Hematopoietic multipotent progenitor cell treated with erythropoietin and hydrocortisone succinate and interleukin-3 and kit ligand, for 8 days (in vitro differentiated cells): ENCODE data around the gene BAD.
A peak's percentile ranks its signal among the peaks of the same experiment; 100 is the strongest.

Experiments used
- DNase-seq: peaks from one replicate; pipeline ENCODE4 v3.0.0-alpha.2; 2015

Gene BAD

DNA sequence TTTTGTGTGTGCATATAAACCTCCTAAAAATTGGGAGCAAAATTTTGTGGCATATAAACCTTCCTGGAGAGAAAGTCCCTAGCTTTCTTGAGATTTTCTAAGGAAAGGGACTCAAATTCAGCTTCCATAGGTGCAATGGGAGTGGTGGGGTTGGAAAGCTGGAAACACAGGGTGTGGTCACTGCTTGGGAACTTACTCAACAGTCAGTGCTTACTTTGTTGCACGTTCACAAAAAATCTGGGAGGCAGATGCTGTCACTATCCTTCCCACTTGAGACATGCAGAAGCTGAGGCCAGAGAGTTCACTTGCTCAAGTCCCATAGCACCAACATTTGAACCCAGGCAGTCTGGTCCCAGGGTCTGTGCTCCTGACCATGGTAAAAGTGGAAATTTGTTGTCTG, 11.8 kb upstream of the BAD start:
- no peak for DNase-seq

DNA sequence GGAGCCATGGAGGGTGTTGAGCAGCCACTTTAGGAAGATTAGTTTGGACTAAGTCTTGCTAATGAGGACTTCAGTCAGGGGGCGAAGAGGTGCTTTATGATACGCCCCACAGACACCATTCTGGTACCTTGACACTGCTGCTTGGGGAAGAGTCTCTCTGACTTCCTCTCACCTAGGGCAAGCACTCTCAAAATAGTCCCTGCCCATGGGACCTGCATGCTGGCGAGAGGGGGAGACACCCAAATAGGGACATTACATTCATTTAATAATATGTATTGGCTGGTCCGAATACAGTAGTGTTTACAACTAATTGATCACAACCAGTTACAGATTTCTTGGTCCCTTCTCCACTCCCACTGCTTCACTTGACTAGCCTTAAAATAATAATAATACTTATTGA, 11.3 kb upstream of the BAD start:
- DNase-seq = no peak

DNA sequence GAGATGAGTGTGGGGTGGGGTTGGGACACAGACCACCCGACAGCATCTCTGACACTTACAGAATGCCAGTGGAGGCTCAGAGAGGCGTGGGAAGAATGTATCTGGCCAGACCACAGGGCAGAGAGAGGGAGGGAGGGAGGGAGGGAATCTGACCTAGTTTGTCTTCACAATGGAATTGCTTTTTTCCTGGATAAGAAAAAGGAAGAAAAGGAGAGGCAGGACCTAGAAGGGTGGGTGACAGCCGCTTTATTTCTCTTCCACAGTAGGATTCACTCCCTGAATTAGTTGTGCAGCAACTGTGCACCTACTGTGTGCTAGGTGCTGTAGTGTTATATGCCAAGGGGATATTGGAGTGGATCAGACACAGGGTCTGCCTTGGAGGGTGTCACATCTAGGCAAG, 10.3 kb upstream of the BAD start:
- DNase-seq = no peak

DNA sequence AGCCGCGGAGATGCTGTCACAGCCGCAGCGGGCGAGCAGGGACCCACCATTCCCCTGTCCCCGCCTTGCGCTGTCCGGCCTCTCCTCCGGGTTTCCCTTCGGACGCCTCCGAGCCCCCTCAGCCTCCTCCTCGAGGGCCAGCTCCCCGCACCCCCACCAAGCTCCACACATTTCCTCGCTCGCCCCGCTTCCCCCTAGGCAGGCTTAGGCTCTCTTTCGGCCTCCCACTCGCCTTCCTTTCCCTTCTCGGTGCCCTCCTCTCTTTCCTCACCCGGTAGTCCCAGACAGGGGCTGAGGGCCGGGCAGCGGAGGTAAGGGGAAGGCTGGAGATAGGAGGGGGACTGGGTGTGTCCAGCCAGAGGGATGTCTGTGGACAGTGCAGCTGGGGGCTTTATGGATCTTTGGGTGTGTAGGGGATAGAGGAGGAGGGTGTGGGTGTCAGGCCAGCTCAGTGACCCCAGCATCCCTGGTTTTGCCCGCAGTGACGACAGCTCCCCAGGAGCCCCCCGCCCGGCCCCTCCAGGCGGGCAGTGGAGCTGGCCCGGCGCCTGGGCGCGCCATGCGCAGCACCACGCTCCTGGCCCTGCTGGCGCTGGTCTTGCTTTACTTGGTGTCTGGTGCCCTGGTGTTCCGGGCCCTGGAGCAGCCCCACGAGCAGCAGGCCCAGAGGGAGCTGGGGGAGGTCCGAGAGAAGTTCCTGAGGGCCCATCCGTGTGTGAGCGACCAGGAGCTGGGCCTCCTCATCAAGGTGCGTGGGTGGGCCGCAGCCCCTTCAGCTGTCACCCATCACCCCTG, 8.2 kb upstream of the BAD start:
- no peak for DNase-seq

DNA sequence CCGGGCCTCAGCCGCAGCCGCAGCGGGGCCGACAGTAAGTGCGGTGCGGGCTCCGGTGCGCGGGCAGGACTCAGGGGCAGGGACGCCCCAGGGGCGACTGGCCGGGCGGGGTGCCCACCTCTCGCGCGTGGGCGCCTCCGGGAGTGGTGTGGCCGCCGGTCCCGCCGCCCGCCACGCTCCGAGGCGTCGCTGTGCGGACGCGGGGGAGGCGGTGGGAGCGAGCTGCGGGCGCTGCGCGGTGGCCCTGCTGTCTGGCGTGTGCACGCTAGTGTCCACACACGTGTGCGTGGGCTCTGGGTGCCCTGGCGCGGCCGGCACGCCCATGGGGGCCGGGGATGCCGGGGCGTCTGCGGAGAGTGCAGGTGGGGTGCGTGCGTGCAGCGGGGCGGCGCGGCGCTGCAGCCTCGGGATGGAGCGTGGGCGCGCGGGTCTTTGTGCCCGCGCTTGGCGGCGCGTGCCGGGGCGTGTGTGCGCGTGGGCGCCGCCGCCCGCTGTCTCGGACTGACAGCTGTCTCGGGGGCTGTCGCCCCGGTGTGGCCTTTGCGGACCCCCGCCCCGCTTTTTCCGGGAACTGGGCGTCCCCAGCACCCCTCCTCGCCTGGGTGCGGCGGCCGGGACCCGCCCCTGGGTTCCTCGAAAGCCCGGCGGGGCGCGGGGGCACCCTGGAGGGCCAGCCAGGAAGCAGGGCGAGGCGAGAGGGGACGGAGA, 7.4 kb upstream of the BAD start:
- DNase-seq = no peak

DNA sequence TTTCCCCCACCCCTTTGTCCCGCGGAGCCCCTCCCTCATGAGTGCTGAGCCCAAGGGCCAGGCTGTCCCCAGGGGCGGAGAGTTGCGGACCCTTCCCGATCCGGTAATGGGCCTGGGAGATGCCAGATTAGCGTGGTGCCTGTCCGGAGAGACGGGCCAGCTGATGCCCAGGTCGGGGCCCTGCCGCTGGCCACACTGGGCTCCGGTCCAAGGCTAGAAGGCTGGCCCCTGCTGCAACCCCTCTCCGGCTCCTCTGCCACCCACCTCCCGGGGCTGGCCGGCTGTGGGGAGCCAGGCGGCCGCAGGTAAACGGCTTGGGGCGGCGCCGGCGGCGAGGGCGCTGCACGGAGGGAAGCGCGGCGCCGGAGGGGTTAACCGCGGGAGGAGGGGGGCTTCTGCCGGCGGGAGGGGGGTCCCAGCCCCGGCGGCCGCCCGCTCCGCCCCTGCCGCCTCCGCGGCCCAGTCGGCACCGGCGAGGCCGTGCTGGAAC, 6.8 kb upstream of the BAD start, which contains the start of gene KCNK4:
Gene KCNK4 (plus strand): TSS at position 41 of the 490 bp plus-strand sequence. CDS start 1,717 bp downstream, outside the sequence.
- no peak for DNase-seq

DNA sequence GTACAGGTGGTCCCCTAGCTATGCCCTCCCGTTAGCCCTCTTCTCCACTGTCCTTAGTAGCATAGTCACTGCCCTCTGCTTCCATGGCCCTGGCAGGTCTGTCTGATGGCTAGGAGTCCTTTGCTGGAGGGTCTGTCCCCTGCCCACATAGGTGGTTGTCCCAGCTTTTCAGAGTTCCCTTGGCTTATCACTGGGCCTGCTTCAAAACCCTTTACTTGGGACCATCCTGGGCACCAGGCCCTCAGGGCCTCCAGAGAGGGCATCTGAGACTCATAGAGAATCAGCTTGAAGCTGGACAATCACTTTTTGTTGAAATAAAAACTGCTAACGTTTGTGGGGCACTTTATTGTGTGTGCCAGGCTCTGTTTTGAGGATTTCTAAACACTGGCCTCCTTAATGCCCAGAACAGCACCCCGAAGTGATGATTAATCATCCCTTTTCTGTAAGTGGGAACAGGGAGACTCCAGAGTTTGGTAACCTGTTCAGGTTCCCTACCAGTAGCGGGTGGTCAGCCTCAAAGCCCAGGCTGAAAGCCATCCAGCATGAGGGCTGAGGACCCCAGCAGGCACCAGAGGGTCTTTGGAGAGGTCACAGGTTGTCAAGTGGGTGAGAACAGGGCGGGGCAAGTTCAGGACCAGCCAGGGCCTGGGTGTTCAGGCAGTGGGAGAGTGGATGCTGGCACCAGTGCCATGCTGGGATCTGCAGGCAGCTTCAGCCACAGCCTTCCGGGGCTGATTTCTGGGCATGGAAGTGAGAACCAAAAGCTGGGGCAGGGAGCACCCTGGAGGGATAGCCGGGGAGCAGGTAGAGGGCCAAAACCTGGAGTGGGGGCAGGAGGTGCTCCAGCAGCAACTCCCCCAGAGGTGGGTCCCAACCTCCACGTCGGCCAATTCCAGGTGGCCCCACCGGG, 6.1 kb upstream of the BAD start:
- no peak for DNase-seq

DNA sequence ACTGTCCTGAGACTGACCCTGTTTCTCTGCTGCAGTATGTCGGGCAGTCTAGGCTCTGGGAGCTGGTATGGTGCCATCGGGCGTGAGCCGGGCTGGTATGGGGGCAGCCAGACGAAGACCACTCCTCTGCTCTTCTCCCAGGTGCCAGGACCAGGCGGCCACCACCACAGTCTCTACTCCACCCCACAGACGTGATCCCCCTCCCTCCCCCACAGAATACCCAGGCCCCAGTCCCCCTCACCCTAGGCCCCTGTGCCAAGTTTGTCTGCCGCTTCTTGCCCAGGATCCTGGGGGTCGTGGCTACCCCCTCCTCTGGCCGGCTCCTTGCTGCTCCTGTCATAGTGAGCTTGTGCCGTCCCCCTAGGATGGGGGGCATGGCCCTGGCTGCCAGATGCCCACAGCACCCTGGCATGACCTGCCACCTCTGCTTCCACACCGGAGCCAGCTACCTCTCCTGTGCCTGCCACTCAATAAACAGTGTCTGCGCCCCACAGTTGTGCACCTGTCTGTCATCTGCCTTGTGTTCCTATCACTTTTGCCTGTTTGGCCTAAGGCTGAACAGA, 4.6 kb upstream of the BAD start:
- DNase-seq = no peak

DNA sequence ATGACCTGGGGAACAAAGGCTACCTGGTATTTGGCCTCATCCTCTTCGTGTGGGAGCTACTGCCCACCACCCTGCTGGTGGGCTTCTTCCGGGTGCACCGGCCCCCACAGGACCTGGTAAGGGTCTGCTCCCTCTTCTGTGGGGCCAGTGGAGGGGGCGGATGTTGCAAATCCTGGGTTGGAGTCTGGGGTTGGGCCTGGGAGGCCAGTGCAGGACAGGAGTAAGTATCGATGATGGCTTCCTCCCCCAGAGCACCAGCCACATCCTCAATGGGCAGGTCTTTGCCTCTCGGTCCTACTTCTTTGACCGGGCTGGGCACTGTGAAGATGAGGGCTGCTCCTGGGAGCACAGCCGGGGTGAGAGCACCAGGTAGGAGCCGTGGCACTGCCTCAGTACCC, 3.9 kb upstream of the BAD start:
- DNase-seq = no peak

DNA sequence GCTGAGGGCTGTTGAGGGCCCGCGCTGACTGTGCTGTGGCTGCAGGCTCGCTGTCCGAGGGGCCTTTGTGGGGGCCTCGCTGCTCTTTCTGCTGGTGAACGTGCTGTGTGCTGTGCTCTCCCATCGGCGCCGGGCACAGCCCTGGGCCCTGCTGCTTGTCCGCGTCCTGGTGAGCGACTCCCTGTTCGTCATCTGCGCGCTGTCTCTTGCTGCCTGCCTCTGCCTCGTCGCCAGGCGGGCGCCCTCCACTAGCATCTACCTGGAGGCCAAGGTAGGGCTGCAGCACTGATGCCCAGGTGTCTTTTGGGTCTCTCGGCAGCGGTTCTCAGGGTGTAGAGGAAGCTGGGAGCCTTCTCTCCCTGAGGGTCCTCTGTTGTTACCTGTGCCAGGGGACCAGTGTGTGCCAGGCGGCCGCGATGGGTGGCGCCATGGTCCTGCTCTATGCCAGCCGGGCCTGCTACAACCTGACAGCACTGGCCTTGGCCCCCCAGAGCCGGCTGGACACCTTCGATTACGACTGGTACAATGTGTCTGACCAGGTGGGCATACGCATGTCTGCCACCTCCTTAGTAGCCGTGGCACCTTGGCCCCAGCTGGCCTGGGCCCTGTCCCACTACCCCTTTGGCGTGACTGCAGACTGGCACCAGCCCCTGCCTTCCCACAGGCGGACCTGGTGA, 3.3 kb upstream of the BAD start:
- no peak for DNase-seq

DNA sequence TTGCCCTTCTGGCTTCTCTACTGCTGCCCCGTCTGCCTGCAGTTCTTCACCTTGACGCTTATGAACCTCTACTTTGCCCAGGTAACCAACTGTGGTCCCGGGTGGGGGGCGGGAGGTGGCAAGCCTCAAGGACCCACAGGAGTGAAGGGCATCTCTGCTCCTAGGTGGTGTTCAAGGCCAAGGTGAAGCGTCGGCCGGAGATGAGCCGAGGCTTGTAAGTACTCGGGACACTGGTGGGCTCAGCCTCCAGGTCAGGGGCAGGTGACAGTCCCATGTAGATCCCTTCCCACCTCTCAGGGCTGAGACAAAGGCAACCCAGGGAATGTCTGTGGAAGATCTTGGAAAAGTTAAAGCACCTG, 2.3 kb upstream of the BAD start:
- DNase-seq = no peak

DNA sequence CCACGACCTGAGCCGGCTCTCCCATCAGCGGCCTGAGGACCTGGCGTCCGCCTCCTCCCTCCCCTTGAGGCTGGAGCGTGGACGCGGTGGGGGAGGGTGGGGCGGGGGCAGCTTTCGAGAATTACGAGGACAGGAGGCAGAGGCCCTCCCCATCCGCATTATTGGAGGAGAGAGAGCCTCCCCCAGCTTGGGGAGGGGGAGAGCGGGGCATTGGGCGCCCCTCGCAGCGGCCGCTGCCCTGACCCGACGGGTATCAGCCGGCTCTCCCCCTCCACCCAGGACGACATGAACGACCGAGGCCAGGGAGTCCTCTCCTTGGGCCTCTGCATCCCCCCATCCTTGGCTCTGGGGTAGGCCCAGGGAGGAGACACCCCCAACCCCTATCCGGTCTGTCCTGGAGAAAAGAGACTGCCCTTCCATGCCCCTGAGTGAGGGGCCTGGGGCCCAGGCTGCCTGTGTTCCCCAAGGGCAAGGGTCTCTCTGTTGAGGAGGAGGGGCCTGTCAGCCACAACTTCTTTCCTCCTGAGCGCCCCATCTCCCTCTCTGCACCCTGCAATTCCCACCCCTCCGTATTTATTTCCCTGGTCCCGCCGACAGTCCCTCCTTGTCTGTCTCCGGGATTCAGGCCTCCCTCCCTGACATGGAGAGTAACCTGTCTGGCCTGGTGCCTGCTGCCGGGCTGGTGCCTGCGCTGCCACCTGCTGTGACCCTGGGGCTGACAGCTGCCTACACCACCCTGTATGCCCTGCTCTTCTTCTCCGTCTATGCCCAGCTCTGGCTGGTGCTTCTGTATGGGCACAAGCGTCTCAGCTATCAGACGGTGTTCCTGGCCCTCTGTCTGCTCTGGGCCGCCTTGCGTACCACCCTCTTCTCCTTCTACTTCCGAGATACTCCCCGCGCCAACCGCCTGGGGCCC, 1.7 kb upstream of the BAD start:
- peak; percentile 61 for DNase-seq

DNA sequence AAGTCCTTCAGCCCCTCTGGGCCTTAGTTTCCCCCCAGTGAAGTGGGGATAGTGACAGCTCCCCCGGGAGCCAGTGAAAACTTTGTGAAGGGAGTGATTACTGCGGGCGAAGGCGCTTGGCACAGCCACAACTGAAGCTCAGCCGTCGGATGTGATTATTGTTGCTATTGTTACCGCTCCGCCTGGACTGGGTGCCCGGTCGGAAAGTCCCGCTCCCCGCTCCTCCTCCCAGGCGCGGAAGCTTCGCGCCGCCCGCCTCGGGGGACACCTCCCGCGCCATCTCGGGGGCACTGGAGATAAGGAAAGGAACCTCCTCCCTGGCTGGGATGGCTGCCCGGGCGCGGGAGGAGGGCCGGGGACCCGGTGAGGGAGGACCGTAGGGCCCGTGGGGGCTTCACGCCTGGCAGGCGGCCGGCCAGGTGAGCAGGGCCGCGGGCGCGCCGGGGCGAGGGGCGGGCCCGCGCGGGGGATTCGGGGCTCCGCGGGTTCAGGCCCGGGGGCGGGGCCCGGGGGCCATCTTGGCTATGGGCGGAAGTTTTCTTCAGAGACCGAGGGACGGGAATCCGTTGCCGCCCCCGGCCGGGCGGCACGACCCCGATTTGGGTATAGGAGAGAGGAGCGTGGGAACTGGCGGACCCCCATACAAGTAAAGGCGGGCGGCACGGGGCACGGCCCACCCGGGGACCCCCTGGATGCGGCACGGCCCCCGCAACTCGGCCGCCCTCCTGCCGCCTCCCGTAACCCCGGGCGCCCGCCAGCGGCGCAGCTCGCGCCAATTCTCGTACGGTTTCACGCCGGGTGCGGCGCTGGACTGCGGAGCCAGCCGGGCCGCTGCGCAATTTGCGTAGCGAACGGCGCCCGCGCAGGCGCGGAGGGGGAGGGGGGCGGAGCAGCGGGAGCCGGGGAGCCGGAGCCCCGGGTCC, 758 bp upstream of the BAD start, which contains the start of gene GPR137:
Gene GPR137 (plus strand): TSS at position 887 of the 923 bp plus-strand sequence. CDS start 677 bp downstream, outside the sequence.
- peak; percentile 85 for DNase-seq

DNA sequence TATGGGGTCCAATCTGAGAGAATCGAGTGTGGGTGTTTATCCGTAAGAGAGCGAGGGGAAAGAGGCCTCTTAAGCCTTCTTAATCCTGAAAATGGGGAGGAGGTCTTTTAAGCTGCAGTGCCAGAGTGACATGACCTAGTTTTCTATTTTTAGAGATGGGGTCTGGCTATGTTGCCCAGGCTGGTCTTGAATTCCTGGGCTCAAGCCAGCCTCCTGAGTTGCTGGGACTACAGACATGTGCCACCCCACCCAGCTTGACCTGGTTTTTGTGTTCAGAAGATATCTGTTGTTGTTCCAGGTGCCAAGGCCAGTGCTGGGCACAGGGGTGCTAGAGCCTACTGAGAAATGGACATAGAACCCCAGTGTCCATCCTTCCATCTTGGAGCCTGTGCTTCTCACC, 1.4 kb downstream of the BAD start:
- DNase-seq = no peak

DNA sequence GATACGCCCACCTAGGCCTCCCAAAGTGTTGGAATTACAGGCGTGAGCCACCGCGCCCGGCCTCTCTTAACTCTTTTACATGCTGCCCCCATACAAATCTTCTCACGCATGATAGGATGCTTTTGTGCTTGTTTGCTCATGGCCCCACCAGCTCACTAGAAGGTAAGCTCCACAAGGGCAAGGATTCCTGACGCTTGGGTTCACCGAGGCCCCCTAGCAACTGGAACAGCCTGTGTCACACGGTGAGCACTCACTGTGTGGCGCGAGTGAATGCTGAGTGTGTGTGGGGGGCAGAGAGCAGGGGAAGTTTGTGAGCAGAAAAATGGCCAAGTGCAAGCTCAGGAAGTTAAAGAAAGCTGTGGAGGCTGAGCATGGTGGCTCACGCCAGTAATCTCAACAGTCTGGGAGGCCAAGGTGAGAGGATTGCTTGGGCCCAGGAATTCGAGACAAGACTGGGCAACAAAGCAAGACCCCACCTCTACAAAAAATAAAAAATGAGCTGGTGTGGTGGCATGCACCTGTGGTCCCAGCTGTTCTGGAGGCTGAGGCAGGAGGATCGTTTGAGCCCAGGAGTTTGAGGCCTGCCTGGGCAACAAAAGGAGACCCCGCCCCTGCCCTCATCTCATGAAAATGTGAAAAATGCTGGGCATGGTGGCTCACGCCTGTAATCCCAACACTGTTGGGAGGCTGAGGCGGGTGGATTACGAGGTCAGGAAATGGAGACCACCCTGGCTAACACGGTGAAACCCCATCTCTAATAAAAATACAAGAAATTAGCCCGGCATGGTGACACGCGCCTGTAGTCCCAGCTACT, 2.3 kb downstream of the BAD start:
- no peak for DNase-seq

DNA sequence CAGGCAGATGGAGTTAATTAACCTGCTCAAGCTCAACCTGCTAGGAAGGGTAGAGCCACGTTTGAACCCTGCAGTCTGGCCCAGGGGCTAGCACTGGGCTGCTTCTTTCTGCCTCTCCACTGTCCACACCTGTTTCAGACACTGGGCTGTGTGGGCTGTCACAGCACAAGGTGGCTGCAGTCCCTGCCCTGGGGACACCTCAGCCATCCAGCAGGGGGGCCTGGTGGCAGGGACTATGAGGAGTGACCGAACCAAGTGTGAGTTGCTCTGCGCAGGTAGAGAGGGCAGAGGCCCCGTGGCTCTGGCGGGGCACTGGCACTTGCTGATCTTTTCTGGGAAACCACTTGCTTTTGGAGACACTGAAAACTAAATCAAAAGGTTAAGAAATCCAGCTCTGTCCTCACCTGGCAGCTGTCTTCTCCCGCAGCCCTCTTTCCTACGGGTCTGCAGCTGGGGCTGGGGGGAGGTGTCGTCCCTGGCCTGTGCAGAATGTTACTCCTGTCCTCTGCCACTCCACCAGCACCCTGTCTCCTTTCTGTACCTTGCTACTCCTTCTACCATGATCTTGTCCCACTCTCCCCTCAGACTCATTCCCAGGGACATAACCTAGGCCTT, 5.8 kb downstream of the BAD start:
- DNase-seq = no peak

DNA sequence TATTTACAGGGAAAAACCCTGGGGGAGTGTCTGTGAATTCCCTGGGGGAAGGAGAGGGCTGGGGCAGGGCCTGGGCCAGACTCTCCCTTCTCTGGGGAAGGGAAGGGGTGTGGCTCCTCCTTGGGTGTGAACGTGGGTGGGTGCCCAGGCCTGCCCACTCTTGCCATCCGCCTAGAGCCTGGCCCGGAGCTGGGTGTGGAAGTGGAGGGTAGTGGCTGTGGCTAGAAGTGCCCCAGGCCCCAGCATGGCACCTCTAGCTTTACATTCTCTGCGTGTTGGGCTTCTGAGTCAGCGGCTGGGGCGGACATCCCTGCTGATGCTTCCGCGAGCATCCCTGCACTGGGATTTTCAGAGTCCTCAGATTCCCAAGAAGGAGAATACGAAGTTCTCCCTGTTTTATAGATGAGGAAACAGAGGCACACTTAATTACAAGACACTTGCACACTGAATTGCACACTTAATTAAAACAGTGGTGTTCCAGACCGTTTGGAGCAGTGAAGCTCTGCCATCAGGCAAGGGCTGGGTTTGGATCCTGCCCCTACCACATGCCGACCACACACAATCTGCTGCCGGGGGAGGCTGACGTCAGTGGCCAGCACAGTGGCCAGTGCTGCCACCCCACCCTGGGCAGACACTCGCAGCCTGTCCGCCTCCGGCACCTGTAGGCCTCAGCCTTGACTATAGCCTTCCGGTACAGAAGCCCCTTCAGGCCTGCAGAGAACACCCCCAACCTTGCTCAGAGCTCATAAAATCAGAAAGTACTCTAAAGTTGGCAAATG, 7.6 kb downstream of the BAD start:
- peak; percentile 73 for DNase-seq

DNA sequence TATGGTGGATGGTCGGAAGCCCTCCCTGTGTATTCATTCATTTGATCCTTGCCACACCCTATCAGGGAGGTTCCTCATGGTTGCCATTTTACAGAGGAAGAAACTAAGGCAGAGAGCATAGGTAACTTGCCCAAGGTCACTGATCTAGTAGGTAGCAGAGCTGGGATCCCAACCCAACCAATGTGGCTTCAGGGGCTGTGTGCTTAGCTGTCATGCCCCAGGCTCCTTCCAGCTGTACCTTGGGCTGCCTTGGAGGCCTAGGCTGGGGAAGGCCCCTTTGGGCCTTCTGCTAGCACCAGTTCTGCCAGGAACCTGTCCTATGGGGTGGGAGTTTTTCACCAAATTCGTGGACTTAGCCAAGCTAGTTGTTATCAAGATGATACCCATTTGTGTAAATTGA, 8.6 kb downstream of the BAD start:
- no peak for DNase-seq
